ENCODE measurements around the gene PIM1.
"Not testable (repeated sequence)": the region's sequence is repeated elsewhere in the genome, so short reads cannot be mapped to it uniquely, and the experiment has no call there.

PIM1 gene

GRCh38 chr6:37127961-37128862 is 41.7 kb upstream of the PIM1 start:
- TF ChIP-seq EZH2 (IDR thresholded peaks at IDR 0.05): no peak
- TF ChIP-seq FOXP2 (optimal IDR thresholded peaks at IDR 0.05; ENCODE audit: control extremely low read depth, extremely low read length, insufficient read depth): no peak
- TF ChIP-seq POLR2AphosphoS5 (IDR thresholded peaks at IDR 0.05; ENCODE audit: borderline replicate concordance, low read depth, low read length): no peak

GRCh38 chr6:37128863-37129443 is 41.0 kb upstream of the PIM1 start:
- not testable (repeated sequence) for DNase-seq (ENCODE audit: low read depth, low spot score); H3K4me3 ChIP-seq; H3K36me3 ChIP-seq (ENCODE audit: insufficient read depth, low read length); H3K9me3 ChIP-seq (ENCODE audit: low read depth, low read length); H3K9ac ChIP-seq (ENCODE audit: insufficient read length)
- H3K27ac ChIP-seq: peak overlapping the region; percentile 55; the same call in 1 of the 2 replicates

More at GRCh38 chr6:37127961-37128862, 41.7 kb upstream of the PIM1 start:
- no peaks in the 10 kb centered on the region for H3K9me3 ChIP-seq (ENCODE audit: low read depth, low read length)
- DNase-seq (ENCODE audit: low read depth, low spot score): no peak
- no peak overlapping the region for H3K9ac ChIP-seq (ENCODE audit: insufficient read length)
- H3K36me3 ChIP-seq (ENCODE audit: insufficient read depth, low read length): no peaks in the 10 kb centered on the region
- H3K4me3 ChIP-seq: no peak overlapping the region
- H3K27ac ChIP-seq: peak overlapping the region; percentile 55

- H3K9me3 ChIP-seq (ENCODE audit: low read depth, low read length): no peaks in the 10 kb centered on the region
- H3K27ac ChIP-seq: no peak overlapping the region
- no peak for DNase-seq (ENCODE audit: low read depth, low spot score)
- H3K36me3 ChIP-seq (ENCODE audit: insufficient read depth, low read length): no peaks in the 10 kb centered on the region
- no peak overlapping the region for H3K4me3 ChIP-seq
- no peak overlapping the region for H3K9ac ChIP-seq (ENCODE audit: insufficient read length)
- TF ChIP-seq EZH2 (IDR thresholded peaks at IDR 0.05) (no peak), FOXP2 (optimal IDR thresholded peaks at IDR 0.05; ENCODE audit: control extremely low read depth, extremely low read length, insufficient read depth) (no peak), POLR2AphosphoS5 (IDR thresholded peaks at IDR 0.05; ENCODE audit: borderline replicate concordance, low read depth, low read length) (no peak)
Measured at GRCh38 chr6:37129566-37129965, 40.4 kb upstream of the PIM1 start.

- no peak overlapping the region for H3K27ac ChIP-seq
- DNase-seq (ENCODE audit: low read depth, low spot score): no peak
- no peak overlapping the region for H3K9ac ChIP-seq (ENCODE audit: insufficient read length)
Measured at GRCh38 chr6:37130704-37131103, 39.2 kb upstream of the PIM1 start.

GRCh38 chr6:37131104-37131959 is 38.6 kb upstream of the PIM1 start:
- no peak for TF ChIP-seq FOXP2 (optimal IDR thresholded peaks at IDR 0.05; ENCODE audit: control extremely low read depth, extremely low read length, insufficient read depth)
- TF ChIP-seq EZH2 (IDR thresholded peaks at IDR 0.05): no peak
- no peak for TF ChIP-seq POLR2AphosphoS5 (IDR thresholded peaks at IDR 0.05; ENCODE audit: borderline replicate concordance, low read depth, low read length)
- no peak overlapping the region for H3K9ac ChIP-seq (ENCODE audit: insufficient read length)
- H3K27ac ChIP-seq: 0 out of 2 replicates have a peak overlapping the region, but pooled peaks have one; percentile 42
- no peak for DNase-seq (ENCODE audit: low read depth, low spot score)
- no peaks in the 10 kb centered on the region for H3K36me3 ChIP-seq (ENCODE audit: insufficient read depth, low read length)
- no peaks in the 10 kb centered on the region for H3K9me3 ChIP-seq (ENCODE audit: low read depth, low read length)
- no peak overlapping the region for H3K4me3 ChIP-seq

More at GRCh38 chr6:37130704-37131103, 39.2 kb upstream of the PIM1 start:
- Histone ChIP-seq H3K9me3 (ENCODE audit: low read depth, low read length) (no peaks in the 10 kb centered on the region), H3K36me3 (ENCODE audit: insufficient read depth, low read length) (no peaks in the 10 kb centered on the region), H3K4me3 (no peak overlapping the region)
- TF ChIP-seq EZH2 (IDR thresholded peaks at IDR 0.05) (no peak), FOXP2 (optimal IDR thresholded peaks at IDR 0.05; ENCODE audit: control extremely low read depth, extremely low read length, insufficient read depth) (no peak), POLR2AphosphoS5 (IDR thresholded peaks at IDR 0.05; ENCODE audit: borderline replicate concordance, low read depth, low read length) (no peak)

GRCh38 chr6:37131960-37132253 is 38.0 kb upstream of the PIM1 start:
- no peaks in the 10 kb centered on the region for H3K36me3 ChIP-seq (ENCODE audit: insufficient read depth, low read length)
- no peak for TF ChIP-seq EZH2 (IDR thresholded peaks at IDR 0.05)
- TF ChIP-seq POLR2AphosphoS5 (IDR thresholded peaks at IDR 0.05; ENCODE audit: borderline replicate concordance, low read depth, low read length): no peak
- TF ChIP-seq FOXP2 (optimal IDR thresholded peaks at IDR 0.05; ENCODE audit: control extremely low read depth, extremely low read length, insufficient read depth): no peak
- no peaks in the 10 kb centered on the region for H3K9me3 ChIP-seq (ENCODE audit: low read depth, low read length)
- H3K9ac ChIP-seq (ENCODE audit: insufficient read length): no peak overlapping the region
- DNase-seq (ENCODE audit: low read depth, low spot score): no peak
- no peak overlapping the region for H3K4me3 ChIP-seq
- H3K27ac ChIP-seq: 0 out of 2 replicates have a peak overlapping the region, but pooled peaks have one; percentile 42

GRCh38 chr6:37134036-37134395 is 35.9 kb upstream of the PIM1 start:
- Histone ChIP-seq H3K4me3 (no peak overlapping the region), H3K27ac (no peak overlapping the region), H3K9me3 (ENCODE audit: low read depth, low read length) (no peaks in the 10 kb centered on the region), H3K9ac (ENCODE audit: insufficient read length) (no peak overlapping the region), H3K36me3 (ENCODE audit: insufficient read depth, low read length) (no peaks in the 10 kb centered on the region)
- no peak for DNase-seq (ENCODE audit: low read depth, low spot score)
- TF ChIP-seq FOXP2 (optimal IDR thresholded peaks at IDR 0.05; ENCODE audit: control extremely low read depth, extremely low read length, insufficient read depth): no peak
- TF ChIP-seq POLR2AphosphoS5 (IDR thresholded peaks at IDR 0.05; ENCODE audit: borderline replicate concordance, low read depth, low read length): no peak
